Embryonic facial prominence (tissue), 1 donor: ENCODE data around the gene CFAP299.
A peak's percentile ranks its signal among the peaks of the same experiment; 100 is the strongest.
"Not testable (repeated sequence)": the region's sequence is repeated elsewhere in the genome, so short reads cannot be mapped to it uniquely, and the experiment has no call there.

Source experiments
- DNase-seq: peaks from one replicate; pipeline ENCODE4 v3.0.0-alpha.2; 2016; ENCODE audit errors: extremely low spot score

CFAP299 gene

GRCh38 chr4:80335554-80336358, at the start of gene CFAP299:
Gene CFAP299, plus strand, starts transcription at chr4:80335730.
- DNase-seq, result peak; percentile 47

DNA sequence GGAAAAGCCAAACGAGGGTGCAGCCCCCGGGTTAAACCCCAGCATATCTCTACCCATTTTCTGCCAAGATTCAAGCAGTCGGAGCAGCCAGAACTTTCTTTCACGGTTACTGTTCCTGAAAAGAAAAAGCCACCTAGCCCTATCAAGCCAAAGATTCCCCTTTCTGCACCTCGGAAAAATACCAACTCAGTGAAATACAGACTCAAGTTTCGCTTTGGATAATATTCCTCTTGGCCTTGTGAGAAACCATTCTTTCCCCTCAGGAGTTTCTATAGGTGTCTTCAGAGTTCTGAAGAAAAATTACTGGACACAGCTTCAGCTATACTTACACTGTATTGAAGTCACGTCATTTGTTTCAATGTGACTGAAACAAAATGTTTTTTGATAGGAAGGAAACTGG, 49.1 kb upstream of the CFAP299 start:
- DNase-seq, result no peak

DNA sequence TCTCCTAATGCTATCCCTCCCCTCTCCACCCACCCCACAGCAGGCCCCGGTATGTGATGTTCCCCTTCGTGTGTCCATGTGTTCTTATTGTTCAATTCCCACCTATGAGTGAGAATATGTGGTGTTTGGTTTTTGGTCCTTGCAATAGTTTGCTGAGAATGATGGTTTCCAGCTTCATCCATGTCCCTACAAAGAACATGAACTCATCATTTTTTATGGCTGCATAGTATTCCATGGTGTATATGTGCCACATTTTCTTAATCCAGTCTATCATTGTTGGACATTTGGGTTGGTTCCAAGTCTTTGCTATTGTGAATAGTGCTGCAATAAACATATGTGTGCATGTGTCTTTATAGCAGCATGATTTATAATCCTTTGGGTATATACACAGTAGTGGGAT, 44.9 kb upstream of the CFAP299 start:
- not testable (repeated sequence) for DNase-seq

DNA sequence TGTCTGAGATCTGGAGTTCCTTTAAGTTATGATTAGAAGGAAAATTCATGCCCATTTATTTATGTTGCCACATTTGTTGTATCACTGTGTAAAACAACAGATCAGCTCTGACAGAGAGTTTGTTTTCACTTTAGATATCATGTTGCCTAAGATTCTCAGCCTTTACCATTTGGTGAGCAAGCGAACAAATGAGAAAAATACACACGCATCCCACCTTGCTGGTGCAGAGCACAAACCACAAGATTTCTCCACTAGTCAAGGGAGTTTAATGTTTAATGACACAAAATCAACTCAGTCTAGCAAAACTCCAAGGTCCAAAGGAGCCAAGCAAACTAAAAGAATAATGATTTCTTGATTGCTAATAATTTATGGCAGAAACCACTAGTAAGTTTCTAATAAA, 41.3 kb upstream of the CFAP299 start:
- no peak for DNase-seq

DNA sequence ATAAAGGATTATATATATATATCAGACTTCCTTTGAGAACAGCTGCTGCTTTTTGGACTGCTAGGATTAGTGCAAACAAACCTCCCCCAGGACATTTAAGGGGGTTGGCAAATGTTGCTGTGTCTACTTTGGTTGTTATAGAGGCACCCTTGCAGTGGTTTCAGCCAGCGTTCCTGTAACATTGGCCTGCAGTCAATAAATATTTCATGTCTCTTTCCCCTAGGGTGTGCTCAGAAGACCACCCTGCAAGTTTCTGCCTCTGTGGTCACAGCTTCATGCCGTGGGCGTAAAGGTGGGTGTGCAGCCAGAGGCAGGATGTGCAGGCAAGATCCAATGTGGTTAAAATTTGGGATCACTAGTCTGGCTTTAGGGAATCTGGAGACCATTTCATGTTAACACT, 40.2 kb upstream of the CFAP299 start:
- DNase-seq, result no peak

- no peak for DNase-seq
These were observed 39.7 kb upstream of the CFAP299 start for GRCh38 chr4:80295826-80296225.

- DNase-seq, result no peak
These were observed 33.6 kb upstream of the CFAP299 start for GRCh38 chr4:80301884-80302283.

DNA sequence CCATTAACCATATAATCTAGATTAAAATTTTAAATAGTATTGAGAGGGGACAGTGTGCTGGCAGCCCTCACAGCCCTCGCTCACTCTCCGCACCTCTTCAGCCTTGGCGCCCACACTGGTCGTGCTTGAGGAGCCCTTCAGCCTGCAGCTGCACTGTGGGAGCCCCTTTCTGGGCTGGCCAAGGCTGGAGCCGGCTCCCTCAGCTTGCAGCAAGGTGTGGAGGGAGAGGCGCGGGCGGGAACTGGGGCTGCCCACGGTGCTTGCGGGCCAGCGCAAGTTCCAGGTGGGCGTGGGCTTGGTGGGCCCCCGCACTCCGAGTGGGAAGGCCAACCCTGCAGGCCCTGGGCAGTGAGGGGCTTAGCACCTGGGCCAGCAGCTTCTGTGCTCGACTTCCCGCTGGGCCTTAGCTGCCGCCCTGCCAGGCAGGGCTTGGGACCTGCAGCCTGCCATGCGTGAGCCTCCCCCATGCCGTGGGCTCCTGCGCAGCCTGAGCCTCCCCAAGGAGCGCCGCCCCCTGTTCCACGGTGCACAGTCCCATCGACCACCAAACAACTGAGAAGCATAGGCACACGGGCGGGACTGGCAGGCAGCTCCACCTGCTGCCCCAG, 32.8 kb upstream of the CFAP299 start:
- no peak for DNase-seq

GRCh38 chr4:80305466-80305865, 30.1 kb upstream of the CFAP299 start:
- DNase-seq, result no peak

- DNase-seq, result no peak
These were observed 29.3 kb upstream of the CFAP299 start for GRCh38 chr4:80306260-80306659.

DNA sequence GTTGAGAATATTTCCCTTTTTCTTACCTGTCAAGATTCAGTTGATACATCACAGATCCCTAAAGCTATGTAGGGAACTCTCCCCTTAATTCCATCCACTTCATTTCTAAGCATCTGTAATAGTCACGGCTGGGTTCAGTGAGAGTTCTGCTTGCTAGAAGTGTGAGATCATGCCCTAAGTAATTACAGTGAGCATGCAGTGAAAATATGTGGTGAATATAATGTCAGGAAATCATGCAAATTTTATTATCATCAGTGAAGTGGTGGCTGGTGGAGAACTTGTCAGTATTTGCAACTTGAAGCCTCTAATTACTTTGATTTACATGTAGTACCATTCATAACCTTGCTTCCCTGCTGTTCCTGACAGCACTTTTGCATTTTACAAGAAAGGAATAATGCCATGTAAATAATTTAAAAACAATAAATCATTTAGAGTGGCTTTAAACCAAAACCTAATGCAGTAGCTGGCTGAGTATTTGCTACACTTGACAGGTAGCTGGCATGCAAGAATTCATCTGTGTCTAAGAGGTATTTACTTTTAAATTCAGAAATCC, 28.3 kb upstream of the CFAP299 start:
- no peak for DNase-seq

DNA sequence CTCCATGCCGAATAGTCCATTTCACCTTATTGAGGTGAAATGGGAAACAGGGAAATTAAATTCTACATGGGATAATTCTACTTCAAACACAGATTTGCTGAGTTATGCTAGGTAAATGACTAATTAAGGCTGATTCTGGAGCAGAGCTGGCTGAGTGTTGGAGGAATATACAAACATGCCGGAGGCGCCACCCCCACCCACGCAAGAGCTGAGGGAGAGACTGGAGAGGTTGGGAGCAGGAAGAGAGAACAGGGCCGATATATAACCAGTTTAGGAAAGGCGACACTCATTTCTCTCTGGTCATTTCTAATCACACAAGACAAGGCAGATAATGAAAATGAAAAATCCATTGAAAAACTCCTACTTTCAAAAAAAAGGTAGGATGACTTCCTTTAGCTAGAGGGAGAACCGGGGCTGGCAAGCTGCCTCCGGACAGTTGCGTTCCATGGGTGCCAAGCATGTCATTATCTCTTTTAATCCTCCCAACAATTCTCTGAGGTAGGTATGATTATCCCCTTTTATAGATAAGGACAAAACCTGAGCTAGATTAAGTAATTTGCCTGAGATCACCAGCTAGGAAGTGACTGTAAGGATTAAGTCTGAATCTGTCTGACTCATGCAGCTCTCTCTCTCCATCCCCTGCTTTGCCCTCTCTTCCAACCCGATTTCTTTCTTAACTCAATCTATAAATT, 27.6 kb upstream of the CFAP299 start:
- no peak for DNase-seq

DNA sequence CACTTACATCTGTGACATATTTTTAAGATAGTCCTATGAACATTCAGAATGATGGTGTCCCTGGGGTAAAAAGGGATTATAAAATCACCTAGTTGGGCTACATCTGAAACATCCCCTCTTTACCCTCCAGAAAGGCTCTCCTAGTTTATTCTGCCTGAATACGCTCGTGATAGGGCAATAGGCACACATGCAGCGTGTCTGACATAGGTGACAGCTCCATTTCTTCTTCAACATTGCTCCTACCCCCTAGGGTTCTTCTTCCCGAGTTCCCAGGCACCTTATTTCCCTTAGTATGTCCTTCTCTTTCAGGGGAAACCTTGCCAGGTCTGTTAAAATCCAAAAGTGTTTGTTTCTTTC, 27.1 kb upstream of the CFAP299 start:
- DNase-seq, result no peak

DNA sequence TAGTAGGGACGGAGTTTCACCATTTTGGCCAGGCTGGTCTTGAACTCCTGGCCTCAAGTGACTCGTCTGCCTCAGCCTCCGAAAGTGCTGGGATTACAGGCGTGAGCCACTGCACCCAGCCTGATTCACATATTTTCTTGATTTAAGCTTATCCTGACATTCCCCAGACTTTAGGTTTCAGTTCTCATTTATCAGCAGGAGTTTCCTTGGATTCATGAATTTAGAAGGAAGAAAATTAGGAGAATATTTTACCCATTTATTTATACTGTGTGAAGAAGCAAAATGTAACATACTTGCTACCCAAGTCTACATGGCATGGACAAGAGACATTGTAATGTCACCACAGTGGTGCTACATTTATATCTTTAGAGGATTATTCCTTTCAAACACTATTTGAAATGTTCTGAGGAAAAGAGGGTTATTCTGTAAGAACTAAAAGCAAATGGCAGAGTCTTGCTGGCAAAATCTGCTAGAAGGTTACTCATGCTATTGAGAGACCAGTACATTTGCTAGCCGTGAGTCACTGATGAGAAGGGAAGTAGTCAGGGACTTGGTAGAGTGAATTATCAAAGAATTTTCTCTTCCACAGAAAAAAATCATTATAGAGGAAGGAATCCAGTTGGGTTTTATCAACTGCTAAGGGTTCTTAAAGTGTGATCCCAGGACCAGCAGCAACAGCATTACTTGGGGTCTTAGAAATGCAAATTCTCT, 26.1 kb upstream of the CFAP299 start:
- no peak for DNase-seq

- DNase-seq, result no peak
These were observed 24.4 kb upstream of the CFAP299 start for GRCh38 chr4:80311130-80311529.

DNA sequence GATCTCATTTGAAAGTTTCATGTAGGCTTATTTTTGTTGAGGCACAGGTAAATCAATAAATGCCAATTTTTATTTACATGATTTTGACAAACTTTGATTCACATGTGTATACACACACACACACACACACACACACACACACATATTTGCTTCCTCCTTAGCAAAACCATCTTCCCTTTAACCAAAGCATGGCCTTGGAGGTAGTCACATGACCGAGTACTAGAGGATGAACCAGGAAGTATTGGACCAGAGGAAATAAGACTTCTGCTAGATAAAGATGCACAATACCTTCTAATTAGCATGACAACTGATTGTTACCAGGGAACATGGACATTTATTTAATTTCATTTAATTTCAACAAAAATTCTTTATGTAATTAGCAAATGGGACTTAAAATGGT, 23.4 kb upstream of the CFAP299 start:
- DNase-seq, result no peak

- DNase-seq, result no peak
These were observed 21.9 kb upstream of the CFAP299 start for GRCh38 chr4:80313627-80314026.

DNA sequence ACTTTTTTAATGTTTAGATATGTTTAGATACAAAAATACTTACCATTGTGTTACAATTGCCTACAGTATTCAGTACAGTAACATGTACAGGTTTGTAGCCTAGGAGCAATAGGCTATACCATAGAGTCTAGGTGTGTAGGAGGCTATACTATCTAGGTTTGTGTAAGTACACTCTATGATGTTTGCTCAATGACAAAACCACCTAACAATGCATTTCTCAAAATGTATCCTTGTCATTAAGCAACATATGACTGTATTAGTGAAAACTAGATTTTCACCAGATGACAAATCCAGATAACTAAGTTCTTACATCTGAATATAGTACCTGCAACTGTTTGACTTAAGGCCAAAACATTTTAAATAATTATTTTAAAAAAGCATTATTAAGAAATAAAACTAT, 19.7 kb upstream of the CFAP299 start:
- not testable (repeated sequence) for DNase-seq

- DNase-seq, result no peak
These were observed 14.2 kb upstream of the CFAP299 start for GRCh38 chr4:80321341-80321740.

DNA sequence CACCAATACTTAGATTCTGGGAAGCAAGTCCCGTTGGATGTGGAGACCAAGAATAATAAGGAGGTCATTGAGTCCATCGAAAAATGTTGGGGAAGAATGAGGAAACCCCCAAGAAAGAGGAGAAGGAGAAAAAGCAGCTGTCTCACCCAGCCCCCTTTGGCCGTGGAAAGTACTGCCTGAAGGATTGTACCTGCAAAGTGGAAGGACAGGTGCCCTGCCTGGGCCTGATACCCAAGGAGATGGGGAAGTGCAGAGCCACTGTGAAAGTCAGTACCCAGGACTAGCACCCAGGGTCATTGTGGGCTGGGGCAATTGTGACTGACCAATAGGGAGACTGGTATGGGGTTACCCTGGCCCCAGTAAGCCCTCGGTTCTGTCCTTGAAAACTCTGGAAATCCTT, 13.8 kb upstream of the CFAP299 start:
- no peak for DNase-seq

GRCh38 chr4:80322716-80323115, 12.8 kb upstream of the CFAP299 start:
- DNase-seq, result no peak

DNA sequence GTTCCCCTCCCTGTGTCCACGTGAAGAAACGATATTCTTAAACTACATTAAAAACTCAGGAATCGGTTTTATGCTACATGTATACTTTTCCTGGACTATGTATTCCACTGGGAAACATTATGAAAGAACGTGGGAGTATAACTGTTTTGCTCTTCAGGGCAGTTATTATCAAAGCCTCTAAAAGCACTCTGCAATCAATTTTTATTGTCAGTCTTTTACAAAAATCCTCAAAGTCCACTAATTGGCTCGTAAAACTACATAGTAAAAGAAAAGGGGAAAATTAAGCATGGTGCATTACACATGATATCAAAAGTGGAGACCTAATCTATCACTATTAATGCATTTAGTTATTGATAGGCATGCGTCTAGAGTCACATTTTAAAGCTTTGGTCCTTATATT, 11.4 kb upstream of the CFAP299 start:
- no peak for DNase-seq
